ENCODE data around the gene SIX2.

SIX2 gene

GRCh38 chr2:45033302-45033701 is 24.1 kb upstream of the SIX2 start:
- no peak for TF ChIP-seq CTCF (IDR thresholded peaks at IDR 0.05; ENCODE audit: insufficient read depth, low read depth, low read length, missing control alignments)
- H3K4me3 ChIP-seq (ENCODE audit: low read length), result no peak overlapping the region
- DNase-seq (ENCODE audit: low read depth), result no peak

- no peak overlapping the region for H3K4me3 ChIP-seq (ENCODE audit: low read length)
These were observed 21.8 kb upstream of the SIX2 start for GRCh38 chr2:45031028-45031427.

DNA sequence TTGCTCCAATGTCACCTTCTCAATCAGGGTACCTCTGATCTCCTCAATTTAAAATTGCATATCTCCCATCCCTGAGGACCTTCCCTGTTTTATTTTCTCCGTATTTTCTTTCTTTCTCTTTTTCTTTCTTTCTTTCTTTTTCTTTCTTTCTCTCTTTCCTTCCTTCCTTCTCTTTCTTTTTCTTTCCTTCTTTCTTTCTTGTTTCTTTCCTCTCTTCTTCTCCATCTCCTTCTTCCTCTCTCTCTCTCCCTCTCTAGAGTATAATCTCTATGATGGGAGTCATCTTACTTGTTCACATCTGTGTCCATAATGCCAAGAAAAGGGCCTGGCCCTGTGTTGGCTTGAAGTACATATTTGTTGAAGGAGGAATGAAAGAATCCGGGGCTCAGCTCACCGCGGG is 21.3 kb upstream of the SIX2 start:
- DNase-seq (ENCODE audit: low read depth), result no peak
- H3K4me3 ChIP-seq (ENCODE audit: low read length), result no peak overlapping the region
- no peak for TF ChIP-seq CTCF (IDR thresholded peaks at IDR 0.05; ENCODE audit: insufficient read depth, low read depth, low read length, missing control alignments)

More at GRCh38 chr2:45031028-45031427, 21.8 kb upstream of the SIX2 start:
- DNase-seq (ENCODE audit: low read depth), result no peak
- no peak for TF ChIP-seq CTCF (IDR thresholded peaks at IDR 0.05; ENCODE audit: insufficient read depth, low read depth, low read length, missing control alignments)

- no peak overlapping the region for H3K4me3 ChIP-seq (ENCODE audit: low read length)
- TF ChIP-seq CTCF (IDR thresholded peaks at IDR 0.05; ENCODE audit: insufficient read depth, low read depth, low read length, missing control alignments), result no peak
- DNase-seq (ENCODE audit: low read depth), result no peak
These were observed 20.0 kb upstream of the SIX2 start for GRCh38 chr2:45029215-45029614.

GRCh38 chr2:45028276-45028675 is 19.0 kb upstream of the SIX2 start:
- peak; percentile 71 for DNase-seq (ENCODE audit: low read depth)
- no peak overlapping the region for H3K4me3 ChIP-seq (ENCODE audit: low read length)
- no peak for TF ChIP-seq CTCF (IDR thresholded peaks at IDR 0.05; ENCODE audit: insufficient read depth, low read depth, low read length, missing control alignments)

DNA sequence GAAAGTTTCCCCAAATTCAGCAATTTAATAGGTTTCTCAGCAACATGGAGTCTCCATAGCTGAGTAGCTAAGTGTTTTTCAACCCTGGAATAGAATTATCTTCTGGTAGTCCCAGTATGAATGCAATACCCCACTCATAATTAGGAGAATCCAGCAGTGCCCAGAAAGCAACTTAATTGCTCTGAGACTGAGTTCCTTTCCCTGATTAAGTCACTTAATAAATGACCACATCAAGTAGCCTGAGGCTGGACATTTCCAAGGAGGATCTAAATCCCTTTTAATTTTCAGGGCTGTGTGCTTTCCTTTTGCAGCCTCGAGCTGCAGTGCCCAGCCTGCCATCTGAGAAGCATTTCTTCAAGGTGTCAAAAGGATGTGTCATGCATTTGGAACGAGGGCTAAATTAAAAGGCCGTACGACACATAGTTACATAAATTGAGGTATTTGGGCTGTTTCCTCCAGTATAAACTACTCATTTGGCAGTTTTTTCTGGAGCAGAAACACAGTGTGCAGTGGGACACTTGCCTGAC is 17.7 kb upstream of the SIX2 start:
- DNase-seq (ENCODE audit: low read depth), result no peak
- H3K4me3 ChIP-seq (ENCODE audit: low read length), result no peak overlapping the region
- no peak for TF ChIP-seq CTCF (IDR thresholded peaks at IDR 0.05; ENCODE audit: insufficient read depth, low read depth, low read length, missing control alignments)

DNA sequence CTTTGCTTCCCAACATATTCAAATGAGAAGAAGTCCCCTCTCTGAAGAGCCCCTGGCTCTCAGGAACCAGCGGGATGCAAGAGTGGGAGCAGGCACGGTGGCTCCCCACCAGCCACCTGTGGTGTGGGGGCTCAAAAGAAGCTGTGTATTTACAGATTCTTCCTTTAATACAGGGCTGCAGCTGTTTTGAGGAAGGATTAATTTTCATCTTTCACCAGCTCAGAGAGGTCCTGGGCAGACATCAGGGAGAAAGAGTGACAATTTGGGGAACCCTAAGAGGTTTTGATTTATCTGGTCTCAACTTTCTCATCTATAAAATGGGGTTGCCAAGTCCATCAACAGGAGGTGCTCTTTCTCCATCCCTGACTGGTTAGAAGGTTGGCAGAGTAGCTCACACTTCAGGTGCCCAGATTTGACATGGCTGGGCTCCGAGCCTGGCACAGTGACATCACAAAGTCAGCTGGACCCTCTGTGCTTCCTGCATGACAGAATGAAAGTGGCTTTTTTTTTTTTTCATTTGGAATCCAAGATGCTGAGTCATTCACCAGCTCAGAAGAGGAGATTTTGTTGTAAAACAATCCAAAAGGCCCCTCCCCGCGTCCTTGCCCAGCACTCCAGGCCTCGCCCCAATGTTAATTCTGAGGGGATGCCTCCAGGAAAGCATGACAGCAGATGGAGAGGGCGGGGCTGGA is 15.5 kb upstream of the SIX2 start:
- TF ChIP-seq CTCF (IDR thresholded peaks at IDR 0.05; ENCODE audit: insufficient read depth, low read depth, low read length, missing control alignments), result peak; percentile 39
- peak; percentile 83 for DNase-seq (ENCODE audit: low read depth)
- H3K4me3 ChIP-seq (ENCODE audit: low read length), result no peak overlapping the region

Measured in epithelial cell of esophagus (primary cell).